GM19043 (cell line): Measurements from ENCODE around the gene MAGEF1.
A peak's percentile ranks its signal among the peaks of the same experiment; 100 is the strongest.

Source experiments
- ATAC-seq: cut with Tn5 transposase; IDR thresholded peaks from one replicate; pipeline ENCODE4 v1.9.1; 2021; ENCODE audit warnings: low read depth; ENCODE audit not compliant: unreplicated experiment

Gene MAGEF1

GRCh38 chr3:184711493-184712247 is at the start of gene MAGEF1:
Gene MAGEF1, minus strand, starts transcription at chr3:184712064. Its CDS starts 243 bp downstream, at chr3:184711821.
- peak; percentile 81 for ATAC-seq

GRCh38 chr3:184761075-184761841 is 49.4 kb upstream of the MAGEF1 start:
- no peak for ATAC-seq

GRCh38 chr3:184760337-184761074 is 48.6 kb upstream of the MAGEF1 start:
- ATAC-seq, result no peak

- no peak for ATAC-seq
Observed at GRCh38 chr3:184759666-184760200, 47.9 kb upstream of the MAGEF1 start.

- no peak for ATAC-seq
Observed at GRCh38 chr3:184758056-184758455, 46.2 kb upstream of the MAGEF1 start.

- ATAC-seq, result no peak
Observed at GRCh38 chr3:184757022-184757651, 45.3 kb upstream of the MAGEF1 start.

- ATAC-seq, result no peak
Observed at GRCh38 chr3:184756151-184757021, 44.5 kb upstream of the MAGEF1 start.

- ATAC-seq, result no peak
Observed at GRCh38 chr3:184755315-184755731, 43.5 kb upstream of the MAGEF1 start.

GRCh38 chr3:184752361-184752760 is 40.5 kb upstream of the MAGEF1 start:
- ATAC-seq, result no peak

GRCh38 chr3:184751204-184752040 is 39.6 kb upstream of the MAGEF1 start:
- no peak for ATAC-seq

- no peak for ATAC-seq
Observed at GRCh38 chr3:184750349-184751083, 38.7 kb upstream of the MAGEF1 start.

- no peak for ATAC-seq
Observed at GRCh38 chr3:184749168-184749744, 37.4 kb upstream of the MAGEF1 start.

- no peak for ATAC-seq
Observed at GRCh38 chr3:184748219-184749135, 36.6 kb upstream of the MAGEF1 start.

GRCh38 chr3:184746131-184747120 is 34.6 kb upstream of the MAGEF1 start:
- no peak for ATAC-seq

GRCh38 chr3:184745526-184745925 is 33.7 kb upstream of the MAGEF1 start:
- no peak for ATAC-seq
